Measurements from ENCODE around the gene GSK3B. TPM values are rescaled to one million over a fixed set of nuclear protein-coding genes. Genes with fewer than 3 reads are reported as not detected.
A peak's percentile ranks its signal among the peaks of the same experiment; 100 is the strongest.

GSK3B gene
- total RNA-seq, 1 experiment from 2014 or later, result 56.5 TPM

DNA sequence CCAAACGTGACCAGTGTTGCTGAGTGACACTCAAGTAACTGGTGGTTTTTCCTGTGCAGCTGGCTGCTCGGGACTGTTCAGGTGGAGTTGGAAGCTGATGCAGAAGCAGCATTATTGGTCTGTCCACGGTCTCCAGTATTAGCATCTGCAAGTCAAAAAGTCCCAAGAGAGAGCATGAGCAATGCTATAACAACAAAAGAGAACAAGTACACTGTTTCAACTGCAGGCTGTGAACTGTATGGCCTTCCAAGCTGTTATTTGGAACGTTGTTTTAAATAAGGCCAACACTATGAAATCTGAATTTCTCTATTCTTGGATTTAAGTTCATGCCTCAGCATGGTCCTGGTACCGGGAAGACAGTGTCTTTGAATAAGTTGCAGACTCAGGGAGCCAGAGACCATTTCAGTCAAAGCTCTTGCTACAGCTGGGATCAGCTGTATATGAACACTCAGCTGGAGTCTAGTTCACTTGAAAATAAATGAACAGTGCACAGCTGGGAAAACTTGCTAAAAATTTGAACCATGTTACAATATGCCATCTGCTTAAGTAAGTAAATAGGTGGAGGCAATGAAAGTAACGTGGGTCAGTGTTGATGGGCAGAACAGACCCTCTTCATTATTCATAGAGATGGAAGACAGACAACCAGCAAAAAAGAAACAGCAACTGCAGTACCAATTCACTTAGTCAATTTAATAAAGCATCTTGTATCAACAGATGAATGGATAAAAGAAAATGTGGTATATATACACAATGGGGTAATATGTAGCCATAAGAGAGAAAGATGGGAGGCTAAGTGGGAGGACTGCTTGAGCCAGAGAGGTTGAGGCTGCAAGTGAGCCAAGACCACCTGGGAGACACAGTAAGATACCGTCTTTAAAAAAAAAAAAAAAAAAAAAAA lies 267.3 kb downstream of the GSK3B start:
- H2AFZ ChIP-seq (ENCODE audit: low read length), result no peak overlapping the region
- no peak overlapping the region for H2BK15ac ChIP-seq (ENCODE audit: low read depth, low read length)
- H3K27ac Mint-ChIP-seq, result peak overlapping the region in 1 of 3 experiments; percentile 72; a peak in 1 of 7 replicates

More for the DNA sequence above, 267.3 kb downstream of the GSK3B start:
- H2BK120ac ChIP-seq (ENCODE audit: low read depth, low read length, poor library complexity, severe bottlenecking), result no peak overlapping the region
- no peak for DNase-seq
- Mint-ChIP-seq H3K27me3 (ENCODE audit: low read depth) (no peaks in the 10 kb centered on the region), H3K4me3 (no peak overlapping the region), H3K4me1 (peaks cover 44 to 50% of the 10 kb centered on the region in 2 experiments), H3K36me3 (ENCODE audit: insufficient read depth in 1 of 3, low read depth in 3 of 3) (peaks cover 3 to 5% (median 4%) of the 10 kb centered on the region in 3 experiments; a peak in 3 of 7 replicates), H3K9me3 (no peaks in the 10 kb centered on the region)
- H2BK20ac ChIP-seq (ENCODE audit: low read depth, low read length, poor library complexity, severe bottlenecking), result no peak overlapping the region
- 0 out of 2 replicates have a peak, but pooled peaks cover 2% of the 10 kb centered on the region for H3K79me2 ChIP-seq (ENCODE audit: insufficient read depth, low read length)
- no peak overlapping the region for H3K18ac ChIP-seq (ENCODE audit: insufficient read length, low read depth, low read length)
- H3K23me2 ChIP-seq (ENCODE audit: insufficient read length, low read depth, low read length, poor library complexity, severe bottlenecking), result no peaks in the 10 kb centered on the region
- H3T11ph ChIP-seq (ENCODE audit: low read length), result no peak overlapping the region
- no peaks in the 10 kb centered on the region for H3K27me3 ChIP-seq (ENCODE audit: insufficient read depth, low read length)
- H4K20me1 ChIP-seq (ENCODE audit: control insufficient read depth, insufficient read depth, insufficient read length), result no peaks in the 10 kb centered on the region
- H3K4me1 ChIP-seq (ENCODE audit: insufficient read depth, low read length), result peaks cover 9% of the 10 kb centered on the region
- no peaks in the 10 kb centered on the region for H3K9me3 ChIP-seq (ENCODE audit: control insufficient read depth, low read depth, low read length)
- no peak overlapping the region for H3K23ac ChIP-seq (ENCODE audit: insufficient read length, low read depth, low read length)
- H3K27ac ChIP-seq (ENCODE audit: insufficient read length, low read depth, low read length), result no peak overlapping the region
- H3K4ac ChIP-seq (ENCODE audit: low read depth, low read length), result no peak overlapping the region
- no CpG with 5 or more reads among the region's 7 CpGs for WGBS (ENCODE audit: extremely low coverage, insufficient read length, low lambda C conversion rate)
- H2BK12ac ChIP-seq (ENCODE audit: insufficient read length, low read depth, low read length), result no peak overlapping the region
- no peak overlapping the region for H2BK5ac ChIP-seq (ENCODE audit: insufficient read length, low read length)
- H3K9ac ChIP-seq (ENCODE audit: extremely low read depth, insufficient read length, low read length), result no peak overlapping the region
- H3K79me1 ChIP-seq (ENCODE audit: insufficient read depth, low read depth, low read length, poor library complexity, severe bottlenecking), result no peaks in the 10 kb centered on the region
- H4K5ac ChIP-seq (ENCODE audit: insufficient read length, low read depth, low read length), result no peak overlapping the region
- H4K91ac ChIP-seq (ENCODE audit: insufficient read length, low read depth, low read length), result no peak overlapping the region
- TF ChIP-seq, protein P1, sequence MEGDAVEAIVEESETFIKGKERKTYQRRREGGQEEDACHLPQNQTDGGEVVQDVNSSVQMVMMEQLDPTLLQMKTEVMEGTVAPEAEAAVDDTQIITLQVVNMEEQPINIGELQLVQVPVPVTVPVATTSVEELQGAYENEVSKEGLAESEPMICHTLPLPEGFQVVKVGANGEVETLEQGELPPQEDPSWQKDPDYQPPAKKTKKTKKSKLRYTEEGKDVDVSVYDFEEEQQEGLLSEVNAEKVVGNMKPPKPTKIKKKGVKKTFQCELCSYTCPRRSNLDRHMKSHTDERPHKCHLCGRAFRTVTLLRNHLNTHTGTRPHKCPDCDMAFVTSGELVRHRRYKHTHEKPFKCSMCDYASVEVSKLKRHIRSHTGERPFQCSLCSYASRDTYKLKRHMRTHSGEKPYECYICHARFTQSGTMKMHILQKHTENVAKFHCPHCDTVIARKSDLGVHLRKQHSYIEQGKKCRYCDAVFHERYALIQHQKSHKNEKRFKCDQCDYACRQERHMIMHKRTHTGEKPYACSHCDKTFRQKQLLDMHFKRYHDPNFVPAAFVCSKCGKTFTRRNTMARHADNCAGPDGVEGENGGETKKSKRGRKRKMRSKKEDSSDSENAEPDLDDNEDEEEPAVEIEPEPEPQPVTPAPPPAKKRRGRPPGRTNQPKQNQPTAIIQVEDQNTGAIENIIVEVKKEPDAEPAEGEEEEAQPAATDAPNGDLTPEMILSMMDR (conservative IDR thresholded peaks at IDR 0.05), result no peak
- H2AK5ac ChIP-seq (ENCODE audit: insufficient read length, low read length), result no peak overlapping the region
- no peak overlapping the region for H3K4me2 ChIP-seq (ENCODE audit: insufficient read depth, insufficient read length, low read length)
- H3K56ac ChIP-seq (ENCODE audit: insufficient read length, low read depth, low read length), result no peak overlapping the region
- no peak overlapping the region for H4K8ac ChIP-seq (replicated peaks; ENCODE audit: insufficient read length, low read depth, low read length)
- H3K14ac ChIP-seq (ENCODE audit: insufficient read depth, low read length), result no peak overlapping the region
